Fibroblast of lung (primary cell): ENCODE data around the gene ZBTB16. TPM values are rescaled to one million over a fixed set of nuclear protein-coding genes. Genes with fewer than 3 reads are reported as not detected.

Experiments
- DNase-seq, 2 donors: peaks; one replicate each; pipeline versions ENCODE4 v3.0.0 to v3.0.0-alpha.2; 2010; ENCODE audit warnings: low read depth in 2 of 2
- H2AFZ ChIP-seq: 2 replicates; pipeline ENCODE4 v1.5.1; 2012; ENCODE audit warnings: low read length, control low read depth, inconsistent platforms
- H3K27ac ChIP-seq: 2 replicates; pipeline ENCODE4 v1.5.1; 2011; ENCODE audit warnings: low read length, control low read depth; ENCODE audit not compliant: insufficient read depth
- H3K27me3 ChIP-seq: 2 replicates; pipeline ENCODE4 v1.5.1; 2011; ENCODE audit warnings: mild to moderate bottlenecking, low read length; ENCODE audit not compliant: control insufficient read depth, insufficient read depth
- H3K36me3 ChIP-seq: 2 replicates; pipeline ENCODE4 v1.5.1; 2011; ENCODE audit warnings: low read length; ENCODE audit not compliant: control insufficient read depth, insufficient read depth
- H3K4me1 ChIP-seq: 2 replicates; pipeline ENCODE4 v1.5.1; 2011; ENCODE audit warnings: low read length; ENCODE audit not compliant: control insufficient read depth, insufficient read depth; ENCODE audit errors: extremely low read depth
- H3K4me2 ChIP-seq: 2 replicates; pipeline ENCODE4 v1.5.1; 2011; ENCODE audit warnings: low read length, control low read depth; ENCODE audit not compliant: insufficient read depth; ENCODE audit errors: extremely low read depth
- H3K4me3 ChIP-seq, 4 experiments: fragments of 200-600 bp in 1 of 4; sonication (generic) in 1 of 4; replicated peaks in 1 of 4; 2 replicates each; pipeline ENCODE4 v1.5.1; 2011 to 2016; ENCODE audit warnings: low read length in 4 of 4, low read depth in 3 of 4, mild to moderate bottlenecking in 3 of 4, control low read depth in 2 of 4, inconsistent platforms in 1 of 4, mixed read lengths in 1 of 4; ENCODE audit not compliant: insufficient read depth in 1 of 4; ENCODE audit errors: control extremely low read depth in 1 of 4
- H3K79me2 ChIP-seq: 2 replicates; pipeline ENCODE4 v1.5.1; 2012; ENCODE audit warnings: mild to moderate bottlenecking, low read length, inconsistent platforms; ENCODE audit not compliant: control insufficient read depth, insufficient read depth
- H3K9ac ChIP-seq: 2 replicates; pipeline ENCODE4 v1.5.1; 2011; ENCODE audit warnings: mild to moderate bottlenecking, low read length, control low read depth; ENCODE audit not compliant: insufficient read depth
- H3K9me3 ChIP-seq: 2 replicates; pipeline ENCODE4 v1.5.1; 2012; ENCODE audit warnings: low read depth, low read length; ENCODE audit not compliant: control insufficient read depth, insufficient read depth
- H4K20me1 ChIP-seq: 2 replicates; pipeline ENCODE4 v1.5.1; 2011; ENCODE audit warnings: low read length; ENCODE audit not compliant: control insufficient read depth, insufficient read depth; ENCODE audit errors: extremely low read depth
- EZH2 ChIP-seq: IDR thresholded peaks from 2 replicates; pipeline ENCODE4 v1.5.1; 2012; ENCODE audit warnings: low read length, control low read depth, mild to moderate bottlenecking; ENCODE audit errors: missing control alignments
- polyA plus RNA-seq, 2 donors: library from polyadenylated mRNA; depleted of rRNA in 1 of 2; stranded (reverse) in 1 of 2; unstranded in 1 of 2; fragments of >200 nt; gene quantifications; 2 replicates each; pipeline ENCODE4 v1.2.1, GENCODE V29; 2011 to 2012; ENCODE audit warnings: missing spikeins in 1 of 2
- total RNA-seq: library from RNA; depleted of rRNA; stranded (reverse); fragments of >200 nt; gene quantifications from 2 replicates; pipeline ENCODE4 v1.2.1, GENCODE V29; 2014
- TF ChIP-seq, protein P1 (sequence below), 2 donors: IDR thresholded peaks in 1 of 2; conservative IDR thresholded peaks in 1 of 2; 1 replicate in 1 of 2; 2 replicates in 1 of 2; pipeline ENCODE4 v1.5.1; 2011 to 2012; ENCODE audit warnings: low read length in 2 of 2, control low read depth in 1 of 2, inconsistent platforms in 1 of 2, low read depth in 1 of 2, mild to moderate bottlenecking in 1 of 2

The ZBTB16 gene
- total and polyA plus RNA-seq, 2 donors (not counting 1 experiment from before 2014, with no cell fraction given), result not detected

- Histone ChIP-seq H3K27me3 (peaks cover 18% of the 10 kb centered on the region), H4K20me1 (no peaks in the 10 kb centered on the region), H3K9me3 (no peaks in the 10 kb centered on the region), H3K27ac (no peak overlapping the region), H3K4me1 (no peaks in the 10 kb centered on the region), H2AFZ (no peak overlapping the region), H3K36me3 (no peaks in the 10 kb centered on the region), H3K9ac (no peak overlapping the region), H3K79me2 (no peaks in the 10 kb centered on the region), H3K4me3 (no peak overlapping the region), H3K4me2 (no peak overlapping the region)
- TF ChIP-seq EZH2, result no peak
- TF ChIP-seq, protein P1, sequence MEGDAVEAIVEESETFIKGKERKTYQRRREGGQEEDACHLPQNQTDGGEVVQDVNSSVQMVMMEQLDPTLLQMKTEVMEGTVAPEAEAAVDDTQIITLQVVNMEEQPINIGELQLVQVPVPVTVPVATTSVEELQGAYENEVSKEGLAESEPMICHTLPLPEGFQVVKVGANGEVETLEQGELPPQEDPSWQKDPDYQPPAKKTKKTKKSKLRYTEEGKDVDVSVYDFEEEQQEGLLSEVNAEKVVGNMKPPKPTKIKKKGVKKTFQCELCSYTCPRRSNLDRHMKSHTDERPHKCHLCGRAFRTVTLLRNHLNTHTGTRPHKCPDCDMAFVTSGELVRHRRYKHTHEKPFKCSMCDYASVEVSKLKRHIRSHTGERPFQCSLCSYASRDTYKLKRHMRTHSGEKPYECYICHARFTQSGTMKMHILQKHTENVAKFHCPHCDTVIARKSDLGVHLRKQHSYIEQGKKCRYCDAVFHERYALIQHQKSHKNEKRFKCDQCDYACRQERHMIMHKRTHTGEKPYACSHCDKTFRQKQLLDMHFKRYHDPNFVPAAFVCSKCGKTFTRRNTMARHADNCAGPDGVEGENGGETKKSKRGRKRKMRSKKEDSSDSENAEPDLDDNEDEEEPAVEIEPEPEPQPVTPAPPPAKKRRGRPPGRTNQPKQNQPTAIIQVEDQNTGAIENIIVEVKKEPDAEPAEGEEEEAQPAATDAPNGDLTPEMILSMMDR (conservative IDR thresholded peaks at IDR 0.05 in 1 of 2, IDR thresholded peaks at IDR 0.05 in 1 of 2; ENCODE audit: low read depth in 1 of 2, low read length in 2 of 2), result no peak
- DNase-seq, result no peak
Measured at GRCh38 chr11:114172055-114172861, 112.7 kb downstream of the ZBTB16 start.

- no peak overlapping the region for H3K4me2 ChIP-seq
- DNase-seq, result no peak
- H3K79me2 ChIP-seq, result no peaks in the 10 kb centered on the region
- H4K20me1 ChIP-seq, result no peaks in the 10 kb centered on the region
- H3K27ac ChIP-seq, result no peak overlapping the region
- H2AFZ ChIP-seq, result no peak overlapping the region
- no peaks in the 10 kb centered on the region for H3K9me3 ChIP-seq
- peaks cover 18% of the 10 kb centered on the region for H3K27me3 ChIP-seq
- H3K36me3 ChIP-seq, result no peaks in the 10 kb centered on the region
- H3K4me3 ChIP-seq, result no peak overlapping the region
- H3K4me1 ChIP-seq, result no peaks in the 10 kb centered on the region
- TF ChIP-seq, protein P1 (conservative IDR thresholded peaks at IDR 0.05 in 1 of 2, IDR thresholded peaks at IDR 0.05 in 1 of 2; ENCODE audit: low read depth in 1 of 2, low read length in 2 of 2), result no peak
- no peak overlapping the region for H3K9ac ChIP-seq
Measured at GRCh38 chr11:114172871-114173444, 113.4 kb downstream of the ZBTB16 start.

DNA sequence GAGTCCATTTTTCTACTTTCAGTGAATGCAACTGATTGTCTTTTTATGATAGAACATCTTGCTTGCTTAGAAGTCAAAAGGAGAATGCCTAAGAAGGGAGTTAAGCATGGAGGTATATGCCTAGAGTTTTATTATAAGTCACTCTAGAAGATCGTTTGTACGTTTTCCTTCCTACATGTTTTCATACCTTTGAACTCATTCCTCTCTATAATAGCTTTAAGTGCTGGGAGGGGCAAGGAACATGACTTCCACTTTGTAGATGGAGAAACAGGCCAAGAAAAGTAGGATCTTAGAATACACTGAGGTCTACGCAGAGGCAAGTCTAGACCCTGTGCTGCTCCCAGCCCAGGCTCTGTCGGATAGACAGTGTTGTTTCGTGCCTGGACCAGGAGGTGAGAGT lies 114.3 kb downstream of the ZBTB16 start:
- Histone ChIP-seq H3K4me3 (no peak overlapping the region), H3K4me2 (no peak overlapping the region), H3K4me1 (no peaks in the 10 kb centered on the region), H4K20me1 (no peaks in the 10 kb centered on the region), H3K27ac (no peak overlapping the region), H3K79me2 (no peaks in the 10 kb centered on the region), H2AFZ (no peak overlapping the region), H3K27me3 (peaks cover 15% of the 10 kb centered on the region), H3K9ac (no peak overlapping the region), H3K9me3 (no peaks in the 10 kb centered on the region), H3K36me3 (no peaks in the 10 kb centered on the region)
- no peak for DNase-seq
- no peak for TF ChIP-seq EZH2
- TF ChIP-seq, protein P1 (conservative IDR thresholded peaks at IDR 0.05 in 1 of 2, IDR thresholded peaks at IDR 0.05 in 1 of 2; ENCODE audit: low read depth in 1 of 2, low read length in 2 of 2), result no peak
